Measurements from ENCODE around the gene FLNA.

DNA sequence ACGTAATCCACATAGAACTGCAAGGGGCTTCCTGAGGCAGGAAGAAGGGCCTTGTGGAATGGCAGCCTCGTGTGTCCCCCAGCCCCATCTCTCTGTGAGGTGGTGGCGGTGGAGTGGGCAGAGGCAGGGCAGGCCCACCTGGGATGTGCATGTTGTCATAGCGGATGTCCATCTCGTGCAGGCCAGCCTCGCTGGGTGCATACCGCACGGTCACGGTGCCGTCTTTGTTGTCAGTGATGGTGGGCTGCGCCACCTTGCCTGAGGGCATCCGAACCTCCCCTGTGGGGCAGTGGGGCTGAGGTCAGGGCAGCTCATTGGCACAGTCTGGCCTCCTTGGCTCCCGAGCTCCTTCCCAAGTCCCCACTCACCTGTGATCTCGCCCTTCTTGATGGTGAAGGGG lies 20.4 kb downstream of the FLNA start:
- TF ChIP-seq, protein P1, sequence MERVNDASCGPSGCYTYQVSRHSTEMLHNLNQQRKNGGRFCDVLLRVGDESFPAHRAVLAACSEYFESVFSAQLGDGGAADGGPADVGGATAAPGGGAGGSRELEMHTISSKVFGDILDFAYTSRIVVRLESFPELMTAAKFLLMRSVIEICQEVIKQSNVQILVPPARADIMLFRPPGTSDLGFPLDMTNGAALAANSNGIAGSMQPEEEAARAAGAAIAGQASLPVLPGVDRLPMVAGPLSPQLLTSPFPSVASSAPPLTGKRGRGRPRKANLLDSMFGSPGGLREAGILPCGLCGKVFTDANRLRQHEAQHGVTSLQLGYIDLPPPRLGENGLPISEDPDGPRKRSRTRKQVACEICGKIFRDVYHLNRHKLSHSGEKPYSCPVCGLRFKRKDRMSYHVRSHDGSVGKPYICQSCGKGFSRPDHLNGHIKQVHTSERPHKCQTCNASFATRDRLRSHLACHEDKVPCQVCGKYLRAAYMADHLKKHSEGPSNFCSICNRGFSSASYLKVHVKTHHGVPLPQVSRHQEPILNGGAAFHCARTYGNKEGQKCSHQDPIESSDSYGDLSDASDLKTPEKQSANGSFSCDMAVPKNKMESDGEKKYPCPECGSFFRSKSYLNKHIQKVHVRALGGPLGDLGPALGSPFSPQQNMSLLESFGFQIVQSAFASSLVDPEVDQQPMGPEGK (CRISPR knock-in tag; IDR thresholded peaks at IDR 0.05; ENCODE audit: borderline replicate concordance): no peak
- TF ChIP-seq RARB (CRISPR knock-in tag; IDR thresholded peaks at IDR 0.05): no peak
- TF ChIP-seq TCF4 (CRISPR knock-in tag; IDR thresholded peaks at IDR 0.05; ENCODE audit: borderline replicate concordance): no peak
- TF ChIP-seq ZFP3 (CRISPR knock-in tag; IDR thresholded peaks at IDR 0.05): no peak
- no peak for TF ChIP-seq ZNF8 (CRISPR knock-in tag; IDR thresholded peaks at IDR 0.05)
- TF ChIP-seq ZFP30 (CRISPR knock-in tag; IDR thresholded peaks at IDR 0.05): no peak
- no peak for TF ChIP-seq GLIS3 (CRISPR knock-in tag; IDR thresholded peaks at IDR 0.05)
- TF ChIP-seq ESRRG (CRISPR knock-in tag; IDR thresholded peaks at IDR 0.05): no peak
- TF ChIP-seq PPARA (CRISPR knock-in tag; IDR thresholded peaks at IDR 0.05; ENCODE audit: borderline replicate concordance): no peak
- TF ChIP-seq, protein P2, sequence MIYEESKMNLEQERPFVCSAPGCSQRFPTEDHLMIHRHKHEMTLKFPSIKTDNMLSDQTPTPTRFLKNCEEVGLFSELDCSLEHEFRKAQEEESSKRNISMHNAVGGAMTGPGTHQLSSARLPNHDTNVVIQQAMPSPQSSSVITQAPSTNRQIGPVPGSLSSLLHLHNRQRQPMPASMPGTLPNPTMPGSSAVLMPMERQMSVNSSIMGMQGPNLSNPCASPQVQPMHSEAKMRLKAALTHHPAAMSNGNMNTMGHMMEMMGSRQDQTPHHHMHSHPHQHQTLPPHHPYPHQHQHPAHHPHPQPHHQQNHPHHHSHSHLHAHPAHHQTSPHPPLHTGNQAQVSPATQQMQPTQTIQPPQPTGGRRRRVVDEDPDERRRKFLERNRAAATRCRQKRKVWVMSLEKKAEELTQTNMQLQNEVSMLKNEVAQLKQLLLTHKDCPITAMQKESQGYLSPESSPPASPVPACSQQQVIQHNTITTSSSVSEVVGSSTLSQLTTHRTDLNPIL (CRISPR knock-in tag; IDR thresholded peaks at IDR 0.05; ENCODE audit: low read depth): no peak
- TF ChIP-seq ZNF70 (CRISPR knock-in tag; IDR thresholded peaks at IDR 0.05): no peak
